Stimulated activated naive CD4-positive, alpha-beta T cell treated with Interleukin-2 at 50 U/mL for 16 hours (primary cell): ENCODE measurements around the gene RUSC1.

Source experiments
- DNase-seq: peaks from one replicate; lab custom pipeline; 2025; lab: John Stamatoyannopoulos, UW

RUSC1 gene

GRCh38 chr1:155295942-155296267 is 24.8 kb upstream of the RUSC1 start:
- no peak for DNase-seq

- DNase-seq, result no peak
Observed at GRCh38 chr1:155296661-155297060, 24.0 kb upstream of the RUSC1 start.

GRCh38 chr1:155297384-155297783 is 23.3 kb upstream of the RUSC1 start:
- no peak for DNase-seq

- no peak for DNase-seq
Observed at GRCh38 chr1:155300024-155300423, 20.7 kb upstream of the RUSC1 start.

- DNase-seq, result no peak
Observed at GRCh38 chr1:155300553-155301329, 20.0 kb upstream of the RUSC1 start.

- DNase-seq, result no peak
Observed at GRCh38 chr1:155301342-155301841, 19.3 kb upstream of the RUSC1 start, which contains the start of gene PKLR. Gene PKLR, minus strand, starts transcription at chr1:155301438. Its CDS starts 43 bp downstream, at chr1:155301395.

GRCh38 chr1:155304558-155305063 is 16.1 kb upstream of the RUSC1 start:
- no peak for DNase-seq

GRCh38 chr1:155305881-155306391 is 14.8 kb upstream of the RUSC1 start:
- no peak for DNase-seq

- DNase-seq, result no peak
Observed at GRCh38 chr1:155307247-155307740, 13.4 kb upstream of the RUSC1 start.

- peak; percentile 98 for DNase-seq
Observed at GRCh38 chr1:155308493-155309422, 11.9 kb upstream of the RUSC1 start, which contains the start of gene FDPS. Gene FDPS, plus strand, starts transcription at chr1:155308866. Its CDS starts 924 bp downstream, at chr1:155309790.

- DNase-seq, result no peak
Observed at GRCh38 chr1:155309423-155310021, 11.2 kb upstream of the RUSC1 start.

- no peak for DNase-seq
Observed at GRCh38 chr1:155313261-155313660, 7.4 kb upstream of the RUSC1 start.

GRCh38 chr1:155316922-155317321 is 3.8 kb upstream of the RUSC1 start:
- DNase-seq, result no peak

- DNase-seq, result no peak
Observed at GRCh38 chr1:155318082-155318481, 2.6 kb upstream of the RUSC1 start.

- no peak for DNase-seq
Observed at GRCh38 chr1:155319536-155319935, 1.2 kb upstream of the RUSC1 start.

GRCh38 chr1:155320252-155320651 is 442 bp upstream of the RUSC1 start:
- no peak for DNase-seq

GRCh38 chr1:155321639-155322503 is 1.2 kb downstream of the RUSC1 start:
- DNase-seq, result no peak

- DNase-seq, result no peak
Observed at GRCh38 chr1:155322571-155322952, 1.9 kb downstream of the RUSC1 start.

- peak; percentile 78 for DNase-seq
Observed at GRCh38 chr1:155322953-155323728, 2.4 kb downstream of the RUSC1 start.

- peak; percentile 71 for DNase-seq
Observed at GRCh38 chr1:155323729-155324036, 3.0 kb downstream of the RUSC1 start.
